Measurements from ENCODE around the gene TTC38.

Gene TTC38

GRCh38 chr22:46219636-46220035 lies 48.2 kb upstream of the TTC38 start:
- TF ChIP-seq ZNF202 (tag by site-specific recombination; IDR thresholded peaks at IDR 0.05; ENCODE audit: borderline replicate concordance) (no peak), ZBTB17 (tag by site-specific recombination; IDR thresholded peaks at IDR 0.05) (no peak), ZNF548 (tag by site-specific recombination; IDR thresholded peaks at IDR 0.05) (no peak), ZNF114 (tag by site-specific recombination; IDR thresholded peaks at IDR 0.05) (no peak), ZNF514 (tag by site-specific recombination; IDR thresholded peaks at IDR 0.05) (no peak), HOXC10 (CRISPR knock-in tag; IDR thresholded peaks at IDR 0.05) (no peak), ZNF76 (tag by site-specific recombination; IDR thresholded peaks at IDR 0.05; ENCODE audit: borderline replicate concordance, low read depth) (no peak), ZBTB20 (tag by site-specific recombination; IDR thresholded peaks at IDR 0.05) (no peak), PRDM2 (tag by site-specific recombination; IDR thresholded peaks at IDR 0.05; ENCODE audit: borderline replicate concordance) (no peak), ZNF248 (tag by site-specific recombination; IDR thresholded peaks at IDR 0.05) (no peak), ZNF610 (tag by site-specific recombination; IDR thresholded peaks at IDR 0.05; ENCODE audit: borderline replicate concordance) (no peak), ZBTB6 (tag by site-specific recombination; IDR thresholded peaks at IDR 0.05) (no peak), ZNF239 (tag by site-specific recombination; IDR thresholded peaks at IDR 0.05) (no peak), MYNN (tag by site-specific recombination; IDR thresholded peaks at IDR 0.05; ENCODE audit: borderline replicate concordance) (no peak), YY2 (tag by site-specific recombination; IDR thresholded peaks at IDR 0.05) (no peak), ZNF621 (tag by site-specific recombination; IDR thresholded peaks at IDR 0.05) (no peak), KLF8 (tag by site-specific recombination; IDR thresholded peaks at IDR 0.05) (no peak)
- CTCF ChIA-PET: no interaction called here
- Histone ChIP-seq H3K9me3 (ENCODE audit: control insufficient read depth, insufficient read depth, low read depth, low read length) (no peaks in the 10 kb centered on the region), H3K36me3 (ENCODE audit: control insufficient read depth in 2 of 2, insufficient read depth in 1 of 2, low read length in 2 of 2) (peaks cover 10 to 43% of the 10 kb centered on the region in 2 experiments; a peak in 2 of 3 replicates), H3K27ac (ENCODE audit: extremely low read depth, low read depth, low read length) (no peak overlapping the region), H3K4me1 (ENCODE audit: control insufficient read depth, insufficient read depth, low read length) (no peaks in the 10 kb centered on the region), H3K4me3 (ENCODE audit: low read depth, low read length) (no peak overlapping the region)
- POLR2A ChIA-PET: no interaction called here

- Histone ChIP-seq H3K4me1 (ENCODE audit: control insufficient read depth, insufficient read depth, low read length) (no peaks in the 10 kb centered on the region), H3K9me3 (ENCODE audit: control insufficient read depth, insufficient read depth, low read depth, low read length) (no peaks in the 10 kb centered on the region), H3K4me3 (ENCODE audit: low read depth, low read length) (no peak overlapping the region), H3K27ac (ENCODE audit: extremely low read depth, low read depth, low read length) (no peak overlapping the region), H3K36me3 (ENCODE audit: control insufficient read depth in 2 of 2, insufficient read depth in 1 of 2, low read length in 2 of 2) (peaks cover 10 to 45% of the 10 kb centered on the region in 2 experiments; a peak in 2 of 3 replicates)
- ChIA-PET CTCF (no interaction called here), POLR2A (no interaction called here)
- TF ChIP-seq MZF1 (tag by site-specific recombination; IDR thresholded peaks at IDR 0.05; ENCODE audit: borderline replicate concordance) (no peak), ZNF704 (tag by site-specific recombination; IDR thresholded peaks at IDR 0.05) (no peak)
Observed at GRCh38 chr22:46220921-46221320, 46.9 kb upstream of the TTC38 start.
